B cell (primary cell): ENCODE results near the gene JARID2. TPM values are rescaled to one million over a fixed set of nuclear protein-coding genes. Genes with fewer than 3 reads are reported as not detected.
A peak's percentile ranks its signal among the peaks of the same experiment; 100 is the strongest.

Source experiments
- ATAC-seq: fragments of 200-7000 bp; cut with Tn5 transposase; one replicate; pipeline ENCODE4 v1.10.0; 2021; ENCODE audit warnings: low read depth, mild to moderate bottlenecking, moderate number of reproducible peaks, moderate library complexity
- CTCF ChIA-PET: fragments of 350-600 bp; sonication (Branson Sonifier 250); formaldehyde crosslinking; loops from one replicate; lab custom pipeline; 2021; ENCODE audit warnings: antibody characterized with exemption, inconsistent platforms; lab: Charles Lee
- POLR2A ChIA-PET: fragments of 350-600 bp; sonication (Branson Sonifier 250); formaldehyde crosslinking; loops from one replicate; lab custom pipeline; 2021; ENCODE audit warnings: antibody characterized with exemption; lab: Charles Lee
- DNase-seq: peaks from one replicate; pipeline ENCODE4 v3.0.0; 2013
- H2AFZ ChIP-seq: 2 replicates; pipeline ENCODE4 v1.6.1; 2012; ENCODE audit warnings: mild to moderate bottlenecking, low read depth, low read length; ENCODE audit not compliant: insufficient read depth, poor library complexity, severe bottlenecking
- H3K27ac ChIP-seq, 2 donors: 1 replicate in 1 of 2; 2 replicates in 1 of 2; pipeline ENCODE4 v1.5.1; 2012 to 2013; ENCODE audit warnings: low read length in 2 of 2, mild to moderate bottlenecking in 2 of 2, moderate library complexity in 1 of 2
- H3K27me3 ChIP-seq, 4 experiments: fragments of 200-600 bp in 1 of 4; sonication (generic) in 1 of 4; replicated peaks in 1 of 4; 1 replicate in 2 of 4; 2 replicates in 2 of 4; pipeline versions ENCODE4 v1.6.1 to v1.7.0; 2013 to 2016; ENCODE audit warnings: low read length in 3 of 4, mild to moderate bottlenecking in 2 of 4, mixed read lengths in 1 of 4, moderate library complexity in 1 of 4; ENCODE audit not compliant: insufficient read depth in 4 of 4, control insufficient read depth in 3 of 4; ENCODE audit errors: control extremely low read depth in 1 of 4
- H3K36me3 ChIP-seq, 2 experiments: replicated peaks in 1 of 2; 1 replicate in 1 of 2; 2 replicates in 1 of 2; pipeline versions ENCODE4 v1.6.1 to v1.7.1; 2013; ENCODE audit warnings: low read length in 1 of 2; ENCODE audit not compliant: insufficient read depth in 2 of 2, control insufficient read depth in 1 of 2; ENCODE audit errors: control extremely low read depth in 1 of 2, extremely low read depth in 1 of 2
- H3K4me1 ChIP-seq, 2 donors: fragments of 200-600 bp in 1 of 2; sonication (generic) in 1 of 2; 1 replicate in 1 of 2; 2 replicates in 1 of 2; pipeline versions ENCODE4 v1.5.1 to v1.6.1; 2013 to 2017; ENCODE audit warnings: low read length in 2 of 2; ENCODE audit not compliant: control insufficient read depth in 2 of 2, insufficient read depth in 2 of 2
- H3K4me2 ChIP-seq: replicated peaks from 2 replicates; pipeline ENCODE3; 2012; ENCODE audit warnings: mild to moderate bottlenecking, low read depth, low read length; ENCODE audit not compliant: poor library complexity, severe bottlenecking
- H3K4me3 ChIP-seq, 5 experiments: fragments of 200-600 bp in 1 of 5; sonication (generic) in 1 of 5; 1 replicate in 3 of 5; 2 replicates in 2 of 5; pipeline versions ENCODE4 v1.5.1 to v1.7.0; 2011 to 2016; ENCODE audit warnings: low read length in 4 of 5, mild to moderate bottlenecking in 4 of 5, low read depth in 2 of 5, control low read depth in 1 of 5, moderate library complexity in 1 of 5; ENCODE audit not compliant: insufficient read depth in 1 of 5; ENCODE audit errors: control extremely low read depth in 1 of 5, extremely low read depth in 1 of 5
- H3K79me2 ChIP-seq: fragments of 200-600 bp; sonication (generic); one replicate; pipeline ENCODE4 v1.6.0; 2016; ENCODE audit warnings: low read length; ENCODE audit not compliant: control insufficient read depth, insufficient read depth
- H3K9ac ChIP-seq: fragments of 200-600 bp; sonication (generic); 2 replicates; pipeline ENCODE4 v1.6.1; 2017; ENCODE audit warnings: mild to moderate bottlenecking, low read length, moderate library complexity
- H3K9me3 ChIP-seq, 3 donors: one replicate each; pipeline versions ENCODE4 v1.6.1 to v1.7.1; 2013; ENCODE audit warnings: low read length in 2 of 3; ENCODE audit not compliant: control insufficient read depth in 2 of 3, insufficient read depth in 1 of 3; ENCODE audit errors: control extremely low read depth in 1 of 3
- H4K20me1 ChIP-seq: 2 replicates; pipeline ENCODE4 v1.6.0; 2012; ENCODE audit warnings: mild to moderate bottlenecking, low read length; ENCODE audit not compliant: insufficient read depth, control insufficient read depth, poor library complexity, severe bottlenecking
- H3K27ac Mint-ChIP-seq: one replicate; pipeline ENCODE4 v1.8.0; 2021; ENCODE audit warnings: mixed read lengths
- H3K27me3 Mint-ChIP-seq: one replicate; pipeline ENCODE4 v1.8.0; 2021; ENCODE audit warnings: mixed read lengths
- H3K4me1 Mint-ChIP-seq: one replicate; pipeline ENCODE4 v1.8.0; 2021; ENCODE audit warnings: mixed read lengths
- H3K4me3 Mint-ChIP-seq: one replicate; pipeline ENCODE4 v1.8.0; 2021; ENCODE audit warnings: mixed read lengths
- H3K9me3 Mint-ChIP-seq: one replicate; pipeline ENCODE4 v1.8.0; 2022; ENCODE audit warnings: mixed read lengths; ENCODE audit not compliant: insufficient read depth
- CTCF ChIP-seq: fragments of 200-600 bp; IDR thresholded peaks from one replicate; pipeline ENCODE4 v1.8.0; 2022; ENCODE audit warnings: antibody characterized with exemption, mild to moderate bottlenecking
- EZH2 ChIP-seq: IDR thresholded peaks from 2 replicates; pipeline ENCODE4 v1.6.1; 2012; ENCODE audit warnings: borderline replicate concordance, low read depth, mild to moderate bottlenecking, moderate library complexity, low read length; ENCODE audit not compliant: insufficient read depth, poor library complexity, severe bottlenecking
- whole genome bisulfite sequencing: methylation state at CpG from one replicate; pipeline ENCODE4 v1.1.5; 2013; ENCODE audit warnings: missing lambda C conversion rate; ENCODE audit not compliant: insufficient coverage; 5-methylcytosine and 5-hydroxymethylcytosine counted together
- intact Hi-C: fragments of 100-400 bp; cut with micrococcal nuclease; formaldehyde crosslinking; loops from one replicate; pipeline ENCODE4 v1.10.0; 2022
- polyA plus RNA-seq: library from polyadenylated mRNA; depleted of rRNA; stranded (reverse); fragments of >200 nt; gene quantifications from 2 replicates; pipeline ENCODE4 v1.2.3, GENCODE V29; 2012
- total RNA-seq, 2 donors: library from RNA; stranded (reverse); fragments of 120-200 nt in 1 of 2; gene quantifications; 1 replicate in 1 of 2; 2 replicates in 1 of 2; pipeline versions ENCODE4 v1.2.3 to v1.2.4, GENCODE V29; 2013 to 2022

The JARID2 gene
- total and polyA plus RNA-seq, 2 donors (not counting 1 experiment from before 2014, with no cell fraction given): 11.0 to 58.1 TPM

DNA sequence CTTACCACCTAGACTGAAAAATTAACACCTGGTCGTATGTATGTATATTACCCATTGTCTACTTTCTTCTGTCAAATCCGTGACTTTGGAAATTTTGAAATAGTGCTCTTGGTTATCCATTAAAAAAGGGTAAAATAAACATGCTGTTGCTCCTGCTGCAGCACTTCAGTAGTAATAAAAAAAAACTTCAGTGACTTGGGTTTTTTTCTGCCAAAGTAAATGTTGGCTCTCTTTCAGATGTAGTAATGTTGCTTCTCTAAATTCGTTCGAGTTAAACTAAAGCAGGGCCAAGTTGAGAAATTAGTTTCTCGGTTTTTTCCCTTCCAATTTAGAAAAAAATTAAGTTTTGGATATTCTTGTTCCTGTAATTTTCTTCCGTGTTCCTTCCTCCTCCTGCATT, 34.2 kb downstream of the JARID2 start:
- POLR2A ChIA-PET: no interaction called here
- no peak overlapping the region for H3K9ac ChIP-seq
- H3K79me2 ChIP-seq: peaks cover 100% of the 10 kb centered on the region

GRCh38 chr6:15280961-15281360, 35.1 kb downstream of the JARID2 start:
- POLR2A ChIA-PET: no interaction called here
- H3K4me2 ChIP-seq: peak overlapping the region; percentile 26
- ATAC-seq (no peak), DNase-seq (no peak)
- H3K9me3 ChIP-seq: no peaks in the 10 kb centered on the region
- TF ChIP-seq EZH2: no peak
- no peak for TF ChIP-seq CTCF
- intact Hi-C loops: no loop called here
- no peak overlapping the region for H3K4me3 ChIP-seq
- H3K4me1 ChIP-seq: peaks cover 44 to 46% of the 10 kb centered on the region in 2 donors
- H3K27ac ChIP-seq: no peak overlapping the region
- Mint-ChIP-seq H3K4me1 (peaks cover 68% of the 10 kb centered on the region), H3K4me3 (peak overlapping the region; percentile 54), H3K27ac (peak overlapping the region; percentile 24), H3K9me3 (no peaks in the 10 kb centered on the region), H3K27me3 (no peaks in the 10 kb centered on the region)
- H3K79me2 ChIP-seq: peaks cover 100% of the 10 kb centered on the region
- no peaks in the 10 kb centered on the region for H3K27me3 ChIP-seq
- WGBS: 96% methylated on average over 8 of the region's 8 CpGs
- H3K36me3 ChIP-seq: no peaks in the 10 kb centered on the region
- H4K20me1 ChIP-seq: peaks cover 74% of the 10 kb centered on the region
- no peak overlapping the region for H3K9ac ChIP-seq
- CTCF ChIA-PET: no interaction called here
- no peak overlapping the region for H2AFZ ChIP-seq

More for the DNA sequence above, 34.2 kb downstream of the JARID2 start:
- H3K36me3 ChIP-seq: no peaks in the 10 kb centered on the region
- intact Hi-C loops: no loop called here
- WGBS: no CpG with 5 or more reads among the region's 6 CpGs
- peaks cover 72% of the 10 kb centered on the region for H3K4me1 Mint-ChIP-seq
- H4K20me1 ChIP-seq: peaks cover 75% of the 10 kb centered on the region
- DNase-seq (no peak), ATAC-seq (no peak)
- no peak overlapping the region for H2AFZ ChIP-seq
- no peaks in the 10 kb centered on the region for H3K9me3 Mint-ChIP-seq
- H3K27me3 ChIP-seq: no peaks in the 10 kb centered on the region
- no peak overlapping the region for H3K27ac ChIP-seq
- no peak for TF ChIP-seq CTCF
- no peak for TF ChIP-seq EZH2
- peak overlapping the region; percentile 49 for H3K4me3 Mint-ChIP-seq
- H3K27me3 Mint-ChIP-seq: no peaks in the 10 kb centered on the region
- H3K4me2 ChIP-seq: peak overlapping the region; percentile 4
- CTCF ChIA-PET: no interaction called here
- H3K27ac Mint-ChIP-seq: no peak overlapping the region
- H3K4me1 ChIP-seq: peaks cover 42 to 46% of the 10 kb centered on the region in 2 donors
- H3K9me3 ChIP-seq: no peaks in the 10 kb centered on the region
- no peak overlapping the region for H3K4me3 ChIP-seq
